ENCODE measurements around the gene SFTA2. TPM values are rescaled to one million over a fixed set of nuclear protein-coding genes. Genes with fewer than 3 reads are reported as not detected.

The SFTA2 gene
- total and polyA plus RNA-seq, 2 experiments from 2014 or later, result 8.8 TPM; not detected in 1

GRCh38 chr6:30942338-30943060 is 10.5 kb upstream of the SFTA2 start:
- DNase-seq (ENCODE audit: low spot score), result peak; percentile 90
- Histone ChIP-seq H3K36me3 (replicated peaks; ENCODE audit: insufficient read depth, low read depth) (no peaks in the 10 kb centered on the region), H2AFZ (no peak overlapping the region), H3K27ac (no peak overlapping the region), H3K9me3 (ENCODE audit: low read depth) (no peaks in the 10 kb centered on the region), H3K9me2 (replicated peaks; ENCODE audit: insufficient read depth) (no peaks in the 10 kb centered on the region), H3K79me2 (no peaks in the 10 kb centered on the region), H3K4me1 (ENCODE audit: insufficient read depth) (peaks cover 4% of the 10 kb centered on the region), H3K27me3 (no peaks in the 10 kb centered on the region), H3K4me3 (no peak overlapping the region), H3K4me2 (no peak overlapping the region), H4K20me1 (ENCODE audit: insufficient read depth, poor library complexity, severe bottlenecking) (no peaks in the 10 kb centered on the region)
- TF ChIP-seq EZH2 (IDR thresholded peaks at IDR 0.05; ENCODE audit: borderline replicate concordance) (no peak), CTCF (IDR thresholded peaks at IDR 0.05; ENCODE audit: poor library complexity) (peak; percentile 50), EZH2phosphoT487 (IDR thresholded peaks at IDR 0.05; ENCODE audit: low read depth, severe bottlenecking, unreplicated experiment) (no peak)
- WGBS (ENCODE audit: low lambda C conversion rate, missing lambda C conversion rate), result 28% methylated on average over 15 of the region's 15 CpGs

- Histone ChIP-seq H3K79me2 (no peaks in the 10 kb centered on the region), H3K27me3 (no peaks in the 10 kb centered on the region), H3K9me3 (ENCODE audit: low read depth) (no peaks in the 10 kb centered on the region), H3K4me2 (no peak within 1 kb of the TSS), H3K36me3 (replicated peaks; ENCODE audit: insufficient read depth, low read depth) (no peaks in the 10 kb centered on the region), H4K20me1 (ENCODE audit: insufficient read depth, poor library complexity, severe bottlenecking) (no peaks in the 10 kb centered on the region), H3K4me1 (ENCODE audit: insufficient read depth) (peaks cover 4% of the 10 kb centered on the region), H3K27ac (no peak within 1 kb of the TSS), H3K9me2 (replicated peaks; ENCODE audit: insufficient read depth) (no peaks in the 10 kb centered on the region), H2AFZ (no peak within 1 kb of the TSS), H3K4me3 (no peak within 1 kb of the TSS)
- DNase-seq (ENCODE audit: low spot score), result no peak
- TF ChIP-seq EZH2phosphoT487 (IDR thresholded peaks at IDR 0.05; ENCODE audit: low read depth, severe bottlenecking, unreplicated experiment), result no peak
- TF ChIP-seq EZH2 (IDR thresholded peaks at IDR 0.05; ENCODE audit: borderline replicate concordance), result no peak
- TF ChIP-seq CTCF (IDR thresholded peaks at IDR 0.05; ENCODE audit: poor library complexity), result no peak
- 72% methylated on average over 16 of the region's 16 CpGs for WGBS (ENCODE audit: low lambda C conversion rate, missing lambda C conversion rate)
These were observed 8.5 kb upstream of the SFTA2 start, which contains the start of gene MUCL3 for GRCh38 chr6:30940361-30940986. TSS of gene MUCL3 (plus strand) at chr6:30940973. CDS start at chr6:30941000, 27 bp downstream.

GRCh38 chr6:30939473-30939872 is 7.5 kb upstream of the SFTA2 start:
- no peaks in the 10 kb centered on the region for H4K20me1 ChIP-seq (ENCODE audit: insufficient read depth, poor library complexity, severe bottlenecking)
- H3K36me3 ChIP-seq (replicated peaks; ENCODE audit: insufficient read depth, low read depth), result no peaks in the 10 kb centered on the region
- H2AFZ ChIP-seq, result no peak overlapping the region
- H3K4me1 ChIP-seq (ENCODE audit: insufficient read depth), result peaks cover 4% of the 10 kb centered on the region
- H3K4me2 ChIP-seq, result no peak overlapping the region
- H3K79me2 ChIP-seq, result no peaks in the 10 kb centered on the region
- no peak overlapping the region for H3K4me3 ChIP-seq
- H3K27me3 ChIP-seq, result no peaks in the 10 kb centered on the region
- 89% methylated on average over 1 of the region's 3 CpGs for WGBS (ENCODE audit: low lambda C conversion rate, missing lambda C conversion rate)
- no peak overlapping the region for H3K27ac ChIP-seq
- TF ChIP-seq CTCF (IDR thresholded peaks at IDR 0.05; ENCODE audit: poor library complexity) (no peak), EZH2 (IDR thresholded peaks at IDR 0.05; ENCODE audit: borderline replicate concordance) (no peak), EZH2phosphoT487 (IDR thresholded peaks at IDR 0.05; ENCODE audit: low read depth, severe bottlenecking, unreplicated experiment) (no peak)
- DNase-seq (ENCODE audit: low spot score), result no peak
- H3K9me2 ChIP-seq (replicated peaks; ENCODE audit: insufficient read depth), result no peaks in the 10 kb centered on the region
- H3K9me3 ChIP-seq (ENCODE audit: low read depth), result no peaks in the 10 kb centered on the region
